ENCODE data around the gene B3GNT7.

Gene B3GNT7

DNA sequence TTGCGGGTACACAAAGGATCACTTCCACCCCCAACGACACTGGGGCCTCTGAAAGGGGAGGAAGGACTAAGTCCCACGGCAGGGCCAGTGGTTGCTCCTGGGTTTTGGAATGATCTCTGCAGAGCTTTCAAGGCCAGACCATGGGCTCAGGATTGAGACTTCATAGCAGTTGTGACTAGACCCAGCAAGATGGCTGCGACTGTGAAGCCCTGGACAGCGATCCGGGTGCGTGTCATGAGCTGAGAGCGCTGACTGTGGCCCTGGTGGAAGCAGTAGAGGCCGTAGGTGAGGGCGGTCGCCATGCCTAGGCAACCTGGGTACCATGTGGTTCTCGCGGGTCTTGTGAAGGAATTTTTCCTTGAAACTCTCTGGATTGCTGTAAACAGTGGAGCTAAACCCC, 41.4 kb downstream of the B3GNT7 start:
- TF ChIP-seq, protein P1, sequence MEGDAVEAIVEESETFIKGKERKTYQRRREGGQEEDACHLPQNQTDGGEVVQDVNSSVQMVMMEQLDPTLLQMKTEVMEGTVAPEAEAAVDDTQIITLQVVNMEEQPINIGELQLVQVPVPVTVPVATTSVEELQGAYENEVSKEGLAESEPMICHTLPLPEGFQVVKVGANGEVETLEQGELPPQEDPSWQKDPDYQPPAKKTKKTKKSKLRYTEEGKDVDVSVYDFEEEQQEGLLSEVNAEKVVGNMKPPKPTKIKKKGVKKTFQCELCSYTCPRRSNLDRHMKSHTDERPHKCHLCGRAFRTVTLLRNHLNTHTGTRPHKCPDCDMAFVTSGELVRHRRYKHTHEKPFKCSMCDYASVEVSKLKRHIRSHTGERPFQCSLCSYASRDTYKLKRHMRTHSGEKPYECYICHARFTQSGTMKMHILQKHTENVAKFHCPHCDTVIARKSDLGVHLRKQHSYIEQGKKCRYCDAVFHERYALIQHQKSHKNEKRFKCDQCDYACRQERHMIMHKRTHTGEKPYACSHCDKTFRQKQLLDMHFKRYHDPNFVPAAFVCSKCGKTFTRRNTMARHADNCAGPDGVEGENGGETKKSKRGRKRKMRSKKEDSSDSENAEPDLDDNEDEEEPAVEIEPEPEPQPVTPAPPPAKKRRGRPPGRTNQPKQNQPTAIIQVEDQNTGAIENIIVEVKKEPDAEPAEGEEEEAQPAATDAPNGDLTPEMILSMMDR (IDR thresholded peaks at IDR 0.05) = no peak
- TF ChIP-seq ZFX (IDR thresholded peaks at IDR 0.05; ENCODE audit: borderline replicate concordance) = no peak
- H3K27ac ChIP-seq = no peak overlapping the region

DNA sequence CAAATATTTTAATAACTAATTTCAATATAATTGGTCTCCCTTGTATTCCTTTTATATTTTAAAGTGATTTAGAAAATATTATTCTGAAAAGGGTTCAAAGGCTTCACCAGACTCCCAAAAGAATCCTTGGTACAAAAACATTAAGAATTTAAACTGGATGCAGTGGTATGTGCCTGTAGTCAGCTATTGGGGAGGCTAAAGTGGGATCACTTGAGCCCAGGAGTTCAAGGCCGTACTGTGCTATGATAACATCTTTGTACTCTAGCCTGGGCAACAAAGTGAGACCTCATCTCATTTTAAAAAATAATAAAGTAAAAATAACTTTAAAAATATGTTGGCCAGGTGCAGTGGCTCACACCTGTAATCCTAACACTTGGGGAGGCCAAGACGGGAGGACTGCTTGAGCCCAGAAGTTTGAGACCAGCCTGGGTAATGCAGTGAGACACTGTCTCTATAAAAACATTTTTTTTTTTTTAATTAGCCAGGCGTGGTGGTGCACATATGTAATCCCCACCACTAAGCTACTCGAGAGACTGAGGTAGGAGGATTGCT, 54.1 kb downstream of the B3GNT7 start:
- no peak overlapping the region for H3K27ac ChIP-seq
- TF ChIP-seq, protein P1 (IDR thresholded peaks at IDR 0.05) = no peak
- TF ChIP-seq ZFX (IDR thresholded peaks at IDR 0.05; ENCODE audit: borderline replicate concordance) = no peak

DNA sequence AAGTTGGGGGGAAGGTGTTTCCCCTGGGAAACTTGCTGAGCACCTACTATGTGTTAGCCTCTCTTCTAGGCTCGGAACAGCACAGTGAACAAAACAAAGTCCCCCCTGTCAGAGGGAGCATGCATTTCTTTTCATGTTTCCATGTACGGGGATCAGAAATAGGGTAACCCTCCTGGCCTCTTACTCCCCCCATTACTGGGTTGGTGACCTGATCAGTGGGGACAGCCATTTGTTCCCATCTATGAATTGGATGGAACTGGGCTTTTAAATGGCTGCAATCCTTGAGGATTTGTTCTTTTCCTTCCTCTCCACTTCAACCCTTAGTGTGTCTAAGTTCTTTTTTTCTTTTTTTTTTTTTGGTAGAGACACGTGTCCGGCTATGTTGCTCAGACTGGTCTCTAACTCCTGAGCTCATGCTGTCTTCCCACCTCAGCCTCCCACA, 55.1 kb downstream of the B3GNT7 start:
- TF ChIP-seq, protein P1 (IDR thresholded peaks at IDR 0.05) = no peak
- TF ChIP-seq ZFX (IDR thresholded peaks at IDR 0.05; ENCODE audit: borderline replicate concordance) = no peak
- no peak overlapping the region for H3K27ac ChIP-seq

Data from 22Rv1 (cell line).